SK-N-SH treated with all-trans-retinoic acid at 6 μM for 48 hours (cell line): ENCODE measurements around the gene TRPC6.

Source experiments
- ATAC-seq: fragments of 200-7000 bp; cut with Tn5 transposase; 3 replicates; pipeline ENCODE4 v1.9.1; 2020; ENCODE audit warnings: mild to moderate bottlenecking, moderate library complexity
- ARNTL ChIP-seq: fragments of 450-650 bp; formaldehyde crosslinking; IDR thresholded peaks from 2 replicates; pipeline ENCODE4 v1.5.0; 2020; ENCODE audit warnings: low read depth, mild to moderate bottlenecking, moderate library complexity, borderline replicate concordance
- BACH2 ChIP-seq: fragments of 250-450 bp; sonication (Bioruptor Pico); IDR thresholded peaks from 2 replicates; pipeline ENCODE4 v1.9.0; 2021; ENCODE audit warnings: mild to moderate bottlenecking, borderline replicate concordance
- CREB5 ChIP-seq: fragments of 250-450 bp; sonication (Bioruptor Pico); IDR thresholded peaks from 2 replicates; pipeline ENCODE4 v1.5.1; 2020; ENCODE audit warnings: low read depth, mild to moderate bottlenecking, moderate library complexity
- CSDC2 ChIP-seq: fragments of 250-450 bp; sonication (Bioruptor Pico); IDR thresholded peaks from 2 replicates; pipeline ENCODE4 v1.5.0; 2020; ENCODE audit warnings: mild to moderate bottlenecking, moderate library complexity
- ESRRG ChIP-seq: fragments of 250-450 bp; sonication (Bioruptor Pico); IDR thresholded peaks from 2 replicates; pipeline ENCODE4 v1.6.1; 2021; ENCODE audit warnings: mild to moderate bottlenecking
- GLIS3 ChIP-seq: fragments of 250-450 bp; sonication (Bioruptor Pico); IDR thresholded peaks from 2 replicates; pipeline ENCODE4 v1.5.0; 2020; ENCODE audit warnings: mild to moderate bottlenecking, moderate library complexity
- ISL1 ChIP-seq: fragments of 250-450 bp; sonication (Bioruptor Pico); IDR thresholded peaks from 2 replicates; pipeline ENCODE4 v2.1.2; 2022; ENCODE audit warnings: mild to moderate bottlenecking, moderate library complexity
- OSR1 ChIP-seq: fragments of 250-450 bp; sonication (Bioruptor Pico); IDR thresholded peaks from 2 replicates; pipeline ENCODE4 v1.8.0; 2022; ENCODE audit warnings: moderate library complexity, mild to moderate bottlenecking, inconsistent platforms
- RARB ChIP-seq: fragments of 250-450 bp; sonication (Bioruptor Pico); IDR thresholded peaks from 2 replicates; pipeline ENCODE4 v1.8.0; 2021; ENCODE audit warnings: mild to moderate bottlenecking, moderate library complexity
- TCF4 ChIP-seq: fragments of 250-450 bp; sonication (Bioruptor Pico); IDR thresholded peaks from 2 replicates; pipeline ENCODE4 v1.8.0; 2021; ENCODE audit warnings: mild to moderate bottlenecking, moderate library complexity, borderline replicate concordance
- TOX ChIP-seq: fragments of 250-450 bp; sonication (Bioruptor Pico); IDR thresholded peaks from 2 replicates; pipeline ENCODE4 v1.8.0; 2021; ENCODE audit warnings: mild to moderate bottlenecking, moderate library complexity, borderline replicate concordance
- ZC3H10 ChIP-seq: fragments of 250-450 bp; sonication (Bioruptor Pico); IDR thresholded peaks from 2 replicates; pipeline ENCODE4 v1.5.1; 2021; ENCODE audit warnings: mild to moderate bottlenecking, moderate library complexity
- ZFP3 ChIP-seq: fragments of 250-450 bp; sonication (Bioruptor Pico); IDR thresholded peaks from 2 replicates; pipeline ENCODE4 v1.5.0; 2020; ENCODE audit warnings: mild to moderate bottlenecking, moderate library complexity
- ZFP30 ChIP-seq: fragments of 450-650 bp; formaldehyde crosslinking; IDR thresholded peaks from 2 replicates; pipeline ENCODE4 v1.5.0; 2022; ENCODE audit warnings: mild to moderate bottlenecking, moderate library complexity
- ZNF565 ChIP-seq: fragments of 450-650 bp; formaldehyde crosslinking; conservative IDR thresholded peaks from 2 replicates; pipeline ENCODE4 v1.5.0; 2020; ENCODE audit warnings: low read depth, mild to moderate bottlenecking, moderate library complexity
- ZNF70 ChIP-seq: fragments of 450-650 bp; formaldehyde crosslinking; IDR thresholded peaks from 2 replicates; pipeline ENCODE4 v1.5.0; 2020; ENCODE audit warnings: mild to moderate bottlenecking, moderate library complexity
- TF ChIP-seq, protein P1 (sequence below): fragments of 250-450 bp; sonication (Bioruptor Pico); IDR thresholded peaks from 2 replicates; pipeline ENCODE4 v1.5.0; 2020; ENCODE audit warnings: mild to moderate bottlenecking, moderate library complexity
- TF ChIP-seq, protein P2 (sequence below): fragments of 250-450 bp; sonication (Bioruptor Pico); IDR thresholded peaks from 2 replicates; pipeline ENCODE4 v1.8.0; 2021; ENCODE audit warnings: low read depth, mild to moderate bottlenecking, moderate library complexity, borderline replicate concordance
- TF ChIP-seq, protein P3 (sequence below): fragments of 250-450 bp; sonication (Bioruptor Pico); IDR thresholded peaks from 2 replicates; pipeline ENCODE4 v1.5.1; 2021; ENCODE audit warnings: mild to moderate bottlenecking, moderate library complexity
- TF ChIP-seq, protein P4 (sequence below): fragments of 250-450 bp; sonication (Bioruptor Pico); IDR thresholded peaks from 2 replicates; pipeline ENCODE4 v1.8.0; 2020; ENCODE audit warnings: mild to moderate bottlenecking, moderate library complexity, borderline replicate concordance

The TRPC6 gene

DNA sequence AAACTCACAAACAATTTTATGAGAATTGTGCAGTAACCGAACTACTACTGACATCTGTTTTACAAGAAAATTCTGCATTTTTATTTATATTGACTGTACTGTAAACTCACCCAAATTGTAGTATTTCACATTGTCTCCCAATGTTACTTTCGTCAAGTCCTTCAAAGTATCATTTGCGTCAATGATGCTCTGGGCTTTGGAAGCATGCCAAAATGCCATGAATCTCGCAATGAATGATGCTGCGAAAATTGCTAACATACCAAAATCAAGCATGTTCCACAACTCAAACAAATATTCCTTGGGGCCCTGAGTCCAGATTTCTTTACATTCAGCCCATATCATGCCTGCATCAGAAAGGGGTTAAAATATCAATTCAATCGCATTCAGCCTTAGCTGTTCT is 107.6 kb downstream of the TRPC6 start:
- TF ChIP-seq TOX (CRISPR knock-in tag) (no peak), ARNTL (CRISPR knock-in tag) (no peak), ESRRG (CRISPR knock-in tag) (no peak), CREB5 (CRISPR knock-in tag) (no peak), RARB (no peak), BACH2 (CRISPR knock-in tag) (no peak)
- TF ChIP-seq, protein P1, sequence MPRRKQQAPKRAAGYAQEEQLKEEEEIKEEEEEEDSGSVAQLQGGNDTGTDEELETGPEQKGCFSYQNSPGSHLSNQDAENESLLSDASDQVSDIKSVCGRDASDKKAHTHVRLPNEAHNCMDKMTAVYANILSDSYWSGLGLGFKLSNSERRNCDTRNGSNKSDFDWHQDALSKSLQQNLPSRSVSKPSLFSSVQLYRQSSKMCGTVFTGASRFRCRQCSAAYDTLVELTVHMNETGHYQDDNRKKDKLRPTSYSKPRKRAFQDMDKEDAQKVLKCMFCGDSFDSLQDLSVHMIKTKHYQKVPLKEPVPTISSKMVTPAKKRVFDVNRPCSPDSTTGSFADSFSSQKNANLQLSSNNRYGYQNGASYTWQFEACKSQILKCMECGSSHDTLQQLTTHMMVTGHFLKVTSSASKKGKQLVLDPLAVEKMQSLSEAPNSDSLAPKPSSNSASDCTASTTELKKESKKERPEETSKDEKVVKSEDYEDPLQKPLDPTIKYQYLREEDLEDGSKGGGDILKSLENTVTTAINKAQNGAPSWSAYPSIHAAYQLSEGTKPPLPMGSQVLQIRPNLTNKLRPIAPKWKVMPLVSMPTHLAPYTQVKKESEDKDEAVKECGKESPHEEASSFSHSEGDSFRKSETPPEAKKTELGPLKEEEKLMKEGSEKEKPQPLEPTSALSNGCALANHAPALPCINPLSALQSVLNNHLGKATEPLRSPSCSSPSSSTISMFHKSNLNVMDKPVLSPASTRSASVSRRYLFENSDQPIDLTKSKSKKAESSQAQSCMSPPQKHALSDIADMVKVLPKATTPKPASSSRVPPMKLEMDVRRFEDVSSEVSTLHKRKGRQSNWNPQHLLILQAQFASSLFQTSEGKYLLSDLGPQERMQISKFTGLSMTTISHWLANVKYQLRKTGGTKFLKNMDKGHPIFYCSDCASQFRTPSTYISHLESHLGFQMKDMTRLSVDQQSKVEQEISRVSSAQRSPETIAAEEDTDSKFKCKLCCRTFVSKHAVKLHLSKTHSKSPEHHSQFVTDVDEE (CRISPR knock-in tag), result no peak
- TF ChIP-seq, protein P2, sequence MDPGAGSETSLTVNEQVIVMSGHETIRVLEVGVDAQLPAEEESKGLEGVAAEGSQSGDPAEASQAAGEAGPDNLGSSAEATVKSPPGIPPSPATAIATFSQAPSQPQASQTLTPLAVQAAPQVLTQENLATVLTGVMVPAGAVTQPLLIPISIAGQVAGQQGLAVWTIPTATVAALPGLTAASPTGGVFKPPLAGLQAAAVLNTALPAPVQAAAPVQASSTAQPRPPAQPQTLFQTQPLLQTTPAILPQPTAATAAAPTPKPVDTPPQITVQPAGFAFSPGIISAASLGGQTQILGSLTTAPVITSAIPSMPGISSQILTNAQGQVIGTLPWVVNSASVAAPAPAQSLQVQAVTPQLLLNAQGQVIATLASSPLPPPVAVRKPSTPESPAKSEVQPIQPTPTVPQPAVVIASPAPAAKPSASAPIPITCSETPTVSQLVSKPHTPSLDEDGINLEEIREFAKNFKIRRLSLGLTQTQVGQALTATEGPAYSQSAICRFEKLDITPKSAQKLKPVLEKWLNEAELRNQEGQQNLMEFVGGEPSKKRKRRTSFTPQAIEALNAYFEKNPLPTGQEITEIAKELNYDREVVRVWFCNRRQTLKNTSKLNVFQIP (CRISPR knock-in tag), result no peak
- ATAC-seq, result no peak

DNA sequence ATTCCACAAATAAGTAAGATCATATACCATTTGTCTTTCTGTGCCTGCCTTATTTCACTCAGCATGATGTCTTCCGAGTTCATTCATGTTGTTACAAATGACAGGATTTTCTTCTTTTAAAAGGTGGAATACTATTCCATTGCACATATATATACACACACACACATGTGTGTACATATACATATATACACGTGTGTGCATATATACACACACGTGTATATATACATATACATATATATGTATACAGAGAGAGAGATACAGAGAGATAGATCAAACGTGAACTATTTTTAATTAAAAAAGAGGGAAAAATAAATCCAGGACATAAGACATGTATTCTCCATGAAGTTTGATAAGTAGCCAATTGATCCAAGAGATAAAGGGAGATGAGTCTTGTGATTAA is 108.1 kb downstream of the TRPC6 start:
- TF ChIP-seq ZC3H10 (CRISPR knock-in tag) (no peak), TCF4 (no peak), RARB (no peak), CSDC2 (CRISPR knock-in tag) (no peak), ZFP3 (CRISPR knock-in tag) (no peak), ISL1 (CRISPR knock-in tag) (no peak), BACH2 (CRISPR knock-in tag) (no peak), OSR1 (CRISPR knock-in tag) (no peak), GLIS3 (CRISPR knock-in tag) (no peak)
- TF ChIP-seq, protein P3, sequence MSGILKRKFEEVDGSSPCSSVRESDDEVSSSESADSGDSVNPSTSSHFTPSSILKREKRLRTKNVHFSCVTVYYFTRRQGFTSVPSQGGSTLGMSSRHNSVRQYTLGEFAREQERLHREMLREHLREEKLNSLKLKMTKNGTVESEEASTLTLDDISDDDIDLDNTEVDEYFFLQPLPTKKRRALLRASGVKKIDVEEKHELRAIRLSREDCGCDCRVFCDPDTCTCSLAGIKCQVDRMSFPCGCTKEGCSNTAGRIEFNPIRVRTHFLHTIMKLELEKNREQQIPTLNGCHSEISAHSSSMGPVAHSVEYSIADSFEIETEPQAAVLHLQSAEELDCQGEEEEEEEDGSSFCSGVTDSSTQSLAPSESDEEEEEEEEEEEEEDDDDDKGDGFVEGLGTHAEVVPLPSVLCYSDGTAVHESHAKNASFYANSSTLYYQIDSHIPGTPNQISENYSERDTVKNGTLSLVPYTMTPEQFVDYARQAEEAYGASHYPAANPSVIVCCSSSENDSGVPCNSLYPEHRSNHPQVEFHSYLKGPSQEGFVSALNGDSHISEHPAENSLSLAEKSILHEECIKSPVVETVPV (CRISPR knock-in tag), result no peak
- TF ChIP-seq, protein P4, sequence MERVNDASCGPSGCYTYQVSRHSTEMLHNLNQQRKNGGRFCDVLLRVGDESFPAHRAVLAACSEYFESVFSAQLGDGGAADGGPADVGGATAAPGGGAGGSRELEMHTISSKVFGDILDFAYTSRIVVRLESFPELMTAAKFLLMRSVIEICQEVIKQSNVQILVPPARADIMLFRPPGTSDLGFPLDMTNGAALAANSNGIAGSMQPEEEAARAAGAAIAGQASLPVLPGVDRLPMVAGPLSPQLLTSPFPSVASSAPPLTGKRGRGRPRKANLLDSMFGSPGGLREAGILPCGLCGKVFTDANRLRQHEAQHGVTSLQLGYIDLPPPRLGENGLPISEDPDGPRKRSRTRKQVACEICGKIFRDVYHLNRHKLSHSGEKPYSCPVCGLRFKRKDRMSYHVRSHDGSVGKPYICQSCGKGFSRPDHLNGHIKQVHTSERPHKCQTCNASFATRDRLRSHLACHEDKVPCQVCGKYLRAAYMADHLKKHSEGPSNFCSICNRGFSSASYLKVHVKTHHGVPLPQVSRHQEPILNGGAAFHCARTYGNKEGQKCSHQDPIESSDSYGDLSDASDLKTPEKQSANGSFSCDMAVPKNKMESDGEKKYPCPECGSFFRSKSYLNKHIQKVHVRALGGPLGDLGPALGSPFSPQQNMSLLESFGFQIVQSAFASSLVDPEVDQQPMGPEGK (CRISPR knock-in tag), result no peak
- ATAC-seq, result no peak

DNA sequence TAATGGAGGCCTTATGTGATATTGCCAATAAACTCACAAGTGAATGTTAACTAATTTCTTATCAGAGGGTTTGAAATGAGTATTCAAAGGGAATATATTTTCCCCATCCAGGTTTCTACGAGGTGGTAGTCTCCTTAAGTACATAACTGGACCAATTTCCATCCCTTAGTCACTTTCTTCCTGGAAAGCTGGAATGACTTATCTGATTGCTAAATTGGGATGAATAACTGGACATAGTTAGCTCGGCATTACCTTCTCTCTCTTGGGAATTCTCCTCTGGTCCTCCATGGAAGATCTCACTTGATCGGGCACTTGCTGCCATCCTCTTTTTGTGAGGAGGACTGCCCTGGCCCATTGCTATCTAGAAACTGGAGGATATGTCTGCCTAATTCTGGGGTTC is 109.1 kb downstream of the TRPC6 start:
- no peak for ATAC-seq
- no peak for TF ChIP-seq ZNF565 (CRISPR knock-in tag)
- no peak for TF ChIP-seq ZFP3 (CRISPR knock-in tag)
- TF ChIP-seq, protein P1 (CRISPR knock-in tag), result no peak
- TF ChIP-seq RARB, result no peak
- TF ChIP-seq, protein P3 (CRISPR knock-in tag), result no peak
- no peak for TF ChIP-seq TCF4
- no peak for TF ChIP-seq ZNF70 (CRISPR knock-in tag)
- TF ChIP-seq ZFP30, result no peak
